Measurements from ENCODE around the gene CKMT1B. TPM values are rescaled to one million over a fixed set of nuclear protein-coding genes. Genes with fewer than 3 reads are reported as not detected.

CKMT1B gene

Small RNAs within 50 kb of the gene (small RNA-seq; reads per million reads assigned to genes)
- gene PDIA3P2 (not detected), gene RNU6-554P (not detected), gene RNU6-610P (not detected)
